ENCODE data around the gene TPST1. TPM values are rescaled to one million over a fixed set of nuclear protein-coding genes. Genes with fewer than 3 reads are reported as not detected.
"Not testable (repeated sequence)": the region's sequence is repeated elsewhere in the genome, so short reads cannot be mapped to it uniquely, and the experiment has no call there.

TPST1 gene
- total and polyA plus RNA-seq, 2 of the 8 experiments (the other 6 are each of a cell fraction or from before 2014, with no cell fraction given): 8.2 to 18.4 TPM

DNA sequence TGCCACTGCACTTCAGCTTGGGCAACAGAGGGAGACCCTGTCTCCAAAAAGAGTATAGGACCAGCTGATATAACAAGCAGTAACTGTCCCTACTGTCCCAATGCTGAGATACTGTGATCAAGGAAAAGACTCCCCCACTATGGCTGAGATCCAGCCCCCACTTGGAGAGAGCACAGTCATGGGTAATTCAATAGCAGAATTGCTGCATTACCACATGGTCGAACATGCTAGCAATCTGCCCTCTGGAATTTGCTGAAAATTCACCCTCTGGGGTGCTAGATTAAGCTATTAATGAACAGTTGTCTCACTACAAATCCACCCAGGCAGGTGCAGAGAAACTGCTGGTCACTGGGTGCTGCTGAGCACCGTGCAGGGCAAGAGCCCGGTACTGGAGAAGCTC lies 196.8 kb downstream of the TPST1 start:
- H3K23me2 ChIP-seq (ENCODE audit: low read depth, low read length); H3K4ac ChIP-seq (replicated peaks; ENCODE audit: insufficient read length, low read depth, low read length); H4K8ac ChIP-seq (ENCODE audit: extremely low read depth, insufficient read depth, low read length); POLR2A ChIA-PET (ENCODE audit: partially characterized antibody); H3K4me3 ChIP-seq (ENCODE audit: extremely low read depth in 1 of 4, insufficient read depth in 2 of 4, low read depth in 3 of 4, low read length in 4 of 4); FAIRE-seq; H3K4me2 ChIP-seq (ENCODE audit: insufficient read depth in 1 of 2, low read depth in 2 of 2, low read length in 2 of 2); H4K91ac ChIP-seq (replicated peaks; ENCODE audit: insufficient read length, low read length); H3K9ac ChIP-seq (replicated peaks in 1 of 4; ENCODE audit: extremely low read depth in 1 of 4, low read depth in 3 of 4, low read length in 3 of 4); H2AFZ ChIP-seq (ENCODE audit: low read length); H3K14ac ChIP-seq (ENCODE audit: insufficient read length); H3K79me1 ChIP-seq (ENCODE audit: low read depth, low read length); H3K56ac ChIP-seq (replicated peaks; ENCODE audit: insufficient read length, low read depth, low read length); H2BK120ac ChIP-seq (replicated peaks; ENCODE audit: low read depth, low read length); H3K79me2 ChIP-seq (ENCODE audit: control insufficient read depth in 1 of 2, insufficient read depth in 2 of 2, low read length in 2 of 2); H3K18ac ChIP-seq (ENCODE audit: extremely low read depth, low read length); H4K5ac ChIP-seq (ENCODE audit: insufficient read length, low read depth, low read length); H3K27me3 ChIP-seq (replicated peaks in 1 of 4; ENCODE audit: control insufficient read depth in 3 of 4, extremely low read depth in 1 of 4, insufficient read depth in 3 of 4, low read length in 3 of 4); H2BK15ac ChIP-seq (ENCODE audit: low read length); H3K36me3 ChIP-seq (ENCODE audit: control insufficient read depth in 2 of 4, insufficient read depth in 4 of 4, low read length in 3 of 4); H2BK20ac ChIP-seq (ENCODE audit: low read length); H4K20me1 ChIP-seq (replicated peaks in 1 of 2; ENCODE audit: control insufficient read depth in 1 of 2, insufficient read depth in 2 of 2, low read length in 2 of 2); H2BK12ac ChIP-seq (ENCODE audit: low read depth, low read length); H3K27ac ChIP-seq (ENCODE audit: low read depth, low read length); H2BK5ac ChIP-seq (ENCODE audit: low read depth, low read length); DNase-seq (ENCODE audit: low read depth in 1 of 2, low spot score in 2 of 2); H3K23ac ChIP-seq (ENCODE audit: insufficient read length); H3K4me1 ChIP-seq (replicated peaks in 1 of 4; ENCODE audit: control insufficient read depth in 3 of 4, insufficient read depth in 4 of 4, low read length in 3 of 4); H2AK5ac ChIP-seq (ENCODE audit: low read depth, low read length); H3K9me3 ChIP-seq (ENCODE audit: insufficient read depth in 2 of 2, low read depth in 1 of 2, low read length in 1 of 2): not testable (repeated sequence)
- WGBS, 2 experiments (ENCODE audit: extremely low coverage in 1 of 2, insufficient coverage in 1 of 2, insufficient read length in 1 of 2, insufficient replicate concordance in 2 of 2, low coverage in 1 of 2, low lambda C conversion rate in 2 of 2, missing lambda C conversion rate in 1 of 2): 92% methylated on average over 3 of the region's 3 CpGs; no CpG with 5 or more reads in 1 of the 2 experiments
- CTCF ChIA-PET (ENCODE audit: partially characterized antibody): interaction anchor here (1.2 to 1.5 kb wide), 2 partner anchors 10 to 261 kb away, joined by 3 read pairs; no protein-coding TSS in a partner anchor

All from H1 (cell line).